ENCODE results near the gene DERA.
"Not testable (repeated sequence)": the region's sequence is repeated elsewhere in the genome, so short reads cannot be mapped to it uniquely, and the experiment has no call there.

DERA gene

GRCh38 chr12:15910864-15911721 is at the start of gene DERA:
Gene DERA, plus strand, starts transcription at chr12:15911332. Its CDS starts 52 bp downstream, at chr12:15911384.
- DNase-seq (ENCODE audit: low read depth in 1 of 2, low spot score in 1 of 2), result peak; percentile 29 to 30

- DNase-seq (ENCODE audit: low read depth in 1 of 2, low spot score in 1 of 2), result no peak
Measured at GRCh38 chr12:15861404-15861803, 49.7 kb upstream of the DERA start.

- no peak for DNase-seq (ENCODE audit: low read depth in 1 of 2, low spot score in 1 of 2)
Measured at GRCh38 chr12:15862840-15863239, 48.3 kb upstream of the DERA start.

GRCh38 chr12:15863372-15863771 is 47.8 kb upstream of the DERA start:
- no peak for DNase-seq (ENCODE audit: low read depth in 1 of 2, low spot score in 1 of 2)

DNA sequence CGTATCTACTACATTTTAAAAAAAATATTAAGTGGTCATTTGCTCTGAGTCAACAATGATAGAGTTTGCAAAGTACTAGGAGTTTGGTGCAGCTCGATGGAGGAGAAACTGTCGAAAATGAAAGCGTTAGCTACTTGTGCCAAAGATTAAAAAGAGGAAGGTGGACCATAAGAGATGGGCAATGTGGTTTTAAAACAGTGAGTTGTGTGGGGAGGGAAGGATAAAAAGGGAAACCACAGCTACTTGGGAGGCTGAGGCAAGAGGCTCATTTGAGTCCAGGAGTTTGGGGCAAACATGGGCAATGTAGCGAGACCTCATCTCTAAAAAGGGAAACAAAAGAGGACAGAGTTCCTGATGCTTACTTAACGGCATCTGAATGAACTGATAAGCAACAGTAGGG is 47.1 kb upstream of the DERA start:
- no peak for DNase-seq (ENCODE audit: low read depth in 1 of 2, low spot score in 1 of 2)

GRCh38 chr12:15868186-15868585 is 42.9 kb upstream of the DERA start:
- no peak for DNase-seq (ENCODE audit: low read depth in 1 of 2, low spot score in 1 of 2)

GRCh38 chr12:15873556-15873955 is 37.6 kb upstream of the DERA start:
- no peak for DNase-seq (ENCODE audit: low read depth in 1 of 2, low spot score in 1 of 2)

DNA sequence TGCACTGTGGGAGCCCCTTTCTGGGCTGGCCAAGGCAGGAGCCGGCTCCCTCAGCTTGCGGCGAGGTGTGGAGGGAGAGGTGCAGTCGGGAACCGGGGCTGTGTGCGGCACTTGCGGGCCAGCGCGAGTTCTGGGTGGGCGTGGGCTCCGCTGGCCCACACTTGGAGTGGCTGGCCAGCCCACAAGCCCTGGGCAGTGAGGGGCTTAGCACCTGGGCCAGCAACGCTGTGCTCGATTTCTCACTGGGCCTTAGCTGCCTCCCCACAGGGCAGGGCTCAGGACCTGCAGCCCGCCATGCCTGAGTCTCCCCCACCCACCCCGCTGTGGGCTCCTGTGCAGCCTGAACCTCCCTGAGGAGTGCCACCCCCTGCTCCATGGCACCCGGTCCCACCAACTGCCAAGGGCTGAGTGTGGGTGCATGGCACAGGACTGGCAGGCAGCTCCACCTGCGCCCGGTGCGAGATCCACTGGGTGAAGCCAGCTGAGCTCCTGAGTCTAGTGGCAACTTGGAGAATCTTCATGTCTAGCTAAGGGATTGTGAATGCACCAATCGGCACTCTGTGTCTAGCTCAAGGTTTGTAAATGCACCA is 36.5 kb upstream of the DERA start:
- not testable (repeated sequence) for DNase-seq (ENCODE audit: low read depth in 1 of 2, low spot score in 1 of 2)

GRCh38 chr12:15875863-15876262 is 35.3 kb upstream of the DERA start:
- DNase-seq (ENCODE audit: low read depth in 1 of 2, low spot score in 1 of 2), result no peak

DNA sequence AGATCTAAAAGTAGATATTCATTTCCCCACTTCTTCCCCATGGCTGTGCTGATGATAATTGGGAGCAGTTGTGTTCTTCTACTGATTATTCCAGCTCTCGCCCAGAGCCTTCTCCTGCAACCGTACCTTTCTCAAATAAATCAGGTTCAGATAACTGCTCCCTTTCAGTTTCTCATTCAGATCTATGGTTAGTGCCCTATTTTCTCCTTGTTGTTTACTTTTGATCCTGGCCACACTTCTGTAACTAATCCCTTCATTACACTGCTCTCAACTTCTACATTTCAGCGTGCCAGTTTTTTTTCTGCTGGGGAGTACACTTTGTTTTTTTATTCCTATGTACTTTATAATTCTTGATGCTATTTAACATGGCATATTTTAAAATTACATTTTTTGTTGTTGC is 31.7 kb upstream of the DERA start:
- no peak for DNase-seq (ENCODE audit: low read depth in 1 of 2, low spot score in 1 of 2)

DNA sequence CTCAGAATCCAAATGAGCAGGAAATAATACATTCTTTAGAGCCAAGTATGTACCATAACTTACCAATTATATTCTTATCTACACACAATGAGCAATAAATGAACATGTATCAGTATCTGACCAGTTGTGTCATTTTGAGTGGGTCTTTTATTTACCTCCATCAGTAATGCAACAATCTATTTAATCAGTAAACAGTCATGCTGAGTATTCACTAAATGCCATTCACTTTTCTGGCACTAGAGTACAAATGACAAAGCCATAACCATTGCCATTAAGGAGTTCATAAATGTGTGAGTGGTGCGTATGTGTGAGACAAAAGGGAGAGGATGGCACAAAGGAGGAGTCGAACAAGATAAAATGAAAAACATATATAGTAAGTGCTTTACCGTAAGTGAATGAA is 30.4 kb upstream of the DERA start:
- DNase-seq (ENCODE audit: low read depth in 1 of 2, low spot score in 1 of 2), result no peak

GRCh38 chr12:15882118-15882971 is 28.8 kb upstream of the DERA start, which contains the start of gene STRAP:
Gene STRAP, plus strand, starts transcription at chr12:15882387. Its CDS starts 321 bp downstream, at chr12:15882708.
- peak; percentile 94 for DNase-seq (ENCODE audit: low read depth in 1 of 2, low spot score in 1 of 2)

GRCh38 chr12:15883536-15883935 is 27.6 kb upstream of the DERA start:
- no peak for DNase-seq (ENCODE audit: low read depth in 1 of 2, low spot score in 1 of 2)

DNA sequence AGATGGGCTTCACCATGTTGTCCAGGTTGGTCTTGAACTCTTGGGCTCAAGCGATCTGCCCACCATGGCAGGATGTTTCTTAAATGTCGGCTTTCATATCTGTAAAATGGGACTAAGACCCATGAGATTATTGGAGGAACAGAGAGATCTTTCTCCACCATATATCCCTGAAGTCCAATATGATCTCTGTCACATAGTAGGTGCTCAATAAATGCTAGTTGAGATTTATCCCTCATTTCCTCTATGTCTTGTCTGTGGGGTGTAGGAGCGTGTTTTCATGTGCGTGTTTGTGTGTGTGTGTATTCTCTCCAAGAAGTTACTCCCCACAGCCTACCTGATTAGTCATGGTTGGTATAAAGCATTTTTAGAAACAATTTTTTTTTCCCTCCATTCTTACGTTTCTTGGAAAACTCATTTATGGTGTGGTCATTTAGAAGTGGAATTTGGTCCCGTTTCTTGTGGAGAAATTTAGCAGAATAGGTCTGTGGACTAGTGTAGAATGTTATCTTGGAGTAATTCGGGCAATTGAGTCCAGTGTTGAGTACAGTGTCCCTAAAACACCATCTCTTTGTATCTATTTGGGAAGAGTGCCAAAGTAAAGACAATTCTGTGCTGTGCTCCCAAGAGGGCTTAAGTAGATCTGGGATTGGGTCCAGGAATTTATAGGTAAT is 24.6 kb upstream of the DERA start:
- no peak for DNase-seq (ENCODE audit: low read depth in 1 of 2, low spot score in 1 of 2)

- DNase-seq (ENCODE audit: low read depth in 1 of 2, low spot score in 1 of 2), result no peak
Measured at GRCh38 chr12:15887043-15887817, 23.9 kb upstream of the DERA start.

DNA sequence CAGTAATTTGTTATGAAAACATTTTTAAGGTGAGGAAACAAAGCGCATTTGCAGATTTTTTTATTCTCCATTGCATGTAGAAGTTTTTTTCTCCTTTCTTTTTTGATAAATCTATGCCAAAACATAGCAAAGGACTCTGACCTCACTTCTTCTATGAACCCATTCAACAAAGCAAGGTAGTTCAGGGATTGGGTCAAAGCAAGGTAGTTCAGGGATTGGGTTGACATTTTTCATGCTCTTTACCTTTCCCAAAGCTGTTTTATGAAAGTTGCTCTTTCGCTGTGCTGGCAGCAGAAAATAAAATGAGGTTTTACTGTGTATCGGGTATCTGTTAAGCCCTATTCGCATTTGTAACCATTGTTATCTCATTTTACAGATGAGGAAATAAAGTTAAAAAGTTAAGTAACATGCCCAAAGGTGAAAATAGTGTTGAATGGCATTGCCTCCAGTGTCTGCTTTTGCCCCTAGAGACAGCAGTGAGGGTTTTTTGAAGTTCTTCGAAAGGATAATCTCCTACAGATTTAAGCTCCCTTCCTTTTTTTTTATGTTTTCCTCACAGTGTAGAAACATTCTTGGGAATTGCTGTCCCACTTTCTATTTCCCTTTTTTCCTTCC is 18.4 kb upstream of the DERA start:
- DNase-seq (ENCODE audit: low read depth in 1 of 2, low spot score in 1 of 2), result no peak

GRCh38 chr12:15893260-15893659 is 17.9 kb upstream of the DERA start:
- no peak for DNase-seq (ENCODE audit: low read depth in 1 of 2, low spot score in 1 of 2)

DNA sequence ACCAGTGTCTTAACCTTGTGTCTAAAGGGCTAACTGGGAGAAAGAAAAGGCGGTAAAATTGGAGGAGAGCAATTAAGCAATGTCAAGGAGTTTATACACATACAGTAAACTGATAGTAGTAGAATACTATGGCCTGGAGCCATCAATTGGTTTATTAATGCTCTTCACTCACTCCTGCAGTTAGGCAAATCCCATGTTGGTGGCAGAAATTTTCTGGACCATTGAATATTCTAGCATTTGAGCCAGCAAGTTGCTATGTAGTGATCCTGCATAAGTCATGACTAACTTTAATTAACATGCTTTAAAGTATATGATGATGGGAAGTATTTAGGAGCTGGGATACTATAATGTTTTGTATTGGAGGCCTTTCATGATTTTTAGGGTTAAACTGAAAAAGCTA is 14.3 kb upstream of the DERA start:
- DNase-seq (ENCODE audit: low read depth in 1 of 2, low spot score in 1 of 2), result no peak

DNA sequence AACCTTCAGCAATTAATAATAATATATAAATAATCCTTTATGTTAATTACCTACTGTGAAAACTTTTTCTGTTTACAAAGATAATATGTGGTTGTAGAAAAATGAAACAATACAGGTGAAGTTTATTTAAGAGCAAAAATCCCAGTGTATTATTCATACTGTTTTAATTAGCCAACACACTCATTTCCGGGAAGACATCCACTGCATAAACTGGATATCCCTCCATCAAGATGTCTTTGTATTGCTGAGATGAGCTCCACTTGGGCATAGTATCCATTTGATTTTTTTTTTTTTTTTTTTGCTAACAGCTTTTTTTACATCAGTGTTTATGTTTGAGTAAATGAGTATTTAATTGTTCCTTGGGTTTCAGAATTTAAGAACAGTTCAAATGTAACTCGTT is 13.7 kb upstream of the DERA start:
- DNase-seq (ENCODE audit: low read depth in 1 of 2, low spot score in 1 of 2), result no peak

GRCh38 chr12:15899282-15899870 is 11.8 kb upstream of the DERA start:
- DNase-seq (ENCODE audit: low read depth in 1 of 2, low spot score in 1 of 2), result no peak

Measured in activated CD4-positive, alpha-beta T cell treated with anti-CD3 and anti-CD28 coated beads, Interleukin-2, amount 50 U/mL, for 24 hours (primary cell).